Common myeloid progenitor, CD34-positive (primary cell): Measurements from ENCODE around the gene PLB1.
"Not testable (repeated sequence)": the region's sequence is repeated elsewhere in the genome, so short reads cannot be mapped to it uniquely, and the experiment has no call there.

Experiments
- CTCF ChIA-PET: fragments of 350-600 bp; sonication (Branson Sonifier 250); formaldehyde crosslinking; loops from one replicate; lab custom pipeline; 2021; ENCODE audit warnings: antibody characterized with exemption; lab: Charles Lee
- POLR2A ChIA-PET: fragments of 350-600 bp; sonication (Branson Sonifier 250); formaldehyde crosslinking; loops from one replicate; lab custom pipeline; 2021; ENCODE audit warnings: antibody characterized with exemption; lab: Charles Lee
- DNase-seq, 3 donors: peaks; one replicate each; pipeline versions ENCODE4 v3.0.0 to v3.0.0-alpha.2; 2013
- H3K27ac ChIP-seq, 2 experiments: 1 replicate in 1 of 2; 2 replicates in 1 of 2; pipeline ENCODE4 v1.7.0; 2013; ENCODE audit warnings: inconsistent platforms in 2 of 2, low read length in 2 of 2, mild to moderate bottlenecking in 2 of 2, low read depth in 1 of 2, moderate library complexity in 1 of 2; ENCODE audit not compliant: severe bottlenecking in 2 of 2, insufficient read depth in 1 of 2, poor library complexity in 1 of 2
- H3K27me3 ChIP-seq, 5 experiments: replicated peaks in 2 of 5; 1 replicate in 3 of 5; 2 replicates in 2 of 5; pipeline versions ENCODE4 v1.6.1 to v1.7.0; 2013; ENCODE audit warnings: low read length in 4 of 5, mild to moderate bottlenecking in 2 of 5, moderate library complexity in 2 of 5, inconsistent platforms in 1 of 5; ENCODE audit not compliant: insufficient read depth in 5 of 5, control insufficient read depth in 4 of 5
- H3K36me3 ChIP-seq, 4 experiments: 1 replicate in 2 of 4; 2 replicates in 2 of 4; pipeline versions ENCODE4 v1.6.1 to v1.7.0; 2013; ENCODE audit warnings: low read length in 3 of 4, control low read depth in 1 of 4, mild to moderate bottlenecking in 1 of 4; ENCODE audit not compliant: control insufficient read depth in 4 of 4, insufficient read depth in 4 of 4
- H3K4me1 ChIP-seq, 4 experiments: 1 replicate in 3 of 4; 2 replicates in 1 of 4; pipeline versions ENCODE4 v1.6.1 to v1.7.1; 2013; ENCODE audit warnings: low read length in 3 of 4, mild to moderate bottlenecking in 3 of 4, control low read depth in 1 of 4, inconsistent platforms in 1 of 4, moderate library complexity in 1 of 4; ENCODE audit not compliant: control insufficient read depth in 4 of 4, insufficient read depth in 4 of 4; ENCODE audit errors: control extremely low read depth in 1 of 4
- H3K4me3 ChIP-seq, 7 experiments: 1 replicate in 4 of 7; 2 replicates in 3 of 7; pipeline versions ENCODE4 v1.5.1 to v1.7.0; 2013; ENCODE audit warnings: mild to moderate bottlenecking in 7 of 7, low read length in 6 of 7, moderate library complexity in 6 of 7, inconsistent platforms in 2 of 7, low read depth in 2 of 7, control low read depth in 1 of 7; ENCODE audit not compliant: insufficient read depth in 4 of 7, control insufficient read depth in 1 of 7; ENCODE audit errors: extremely low read depth in 1 of 7
- H3K9me3 ChIP-seq, 5 experiments: 1 replicate in 4 of 5; 2 replicates in 1 of 5; pipeline versions ENCODE4 v1.6.1 to v1.7.1; 2013; ENCODE audit warnings: low read length in 4 of 5, mild to moderate bottlenecking in 2 of 5, inconsistent platforms in 1 of 5, low read depth in 1 of 5, moderate library complexity in 1 of 5; ENCODE audit not compliant: control insufficient read depth in 4 of 5, insufficient read depth in 2 of 5; ENCODE audit errors: control extremely low read depth in 1 of 5
- WGBS: methylation state at CpG from one replicate; pipeline ENCODE4 v1.1.5; 2013; ENCODE audit not compliant: insufficient coverage; 5-methylcytosine and 5-hydroxymethylcytosine counted together

Gene PLB1

GRCh38 chr2:28662044-28662443 lies 166.2 kb downstream of the PLB1 start:
- WGBS, result 100% methylated on average over 1 of the region's 1 CpG
- Histone ChIP-seq H3K27me3 (no peaks in the 10 kb centered on the region), H3K36me3 (no peaks in the 10 kb centered on the region), H3K27ac (no peak overlapping the region), H3K4me3 (no peak overlapping the region), H3K4me1 (no peaks in the 10 kb centered on the region), H3K9me3 (no peaks in the 10 kb centered on the region)
- ChIA-PET CTCF (interaction anchor here (1.1 kb wide), 1 partner anchor 79 kb away, joined by 3 read pairs; no protein-coding TSS in a partner anchor), POLR2A (no interaction called here)
- DNase-seq, result no peak

GRCh38 chr2:28662468-28663181 lies 166.8 kb downstream of the PLB1 start:
- 96% methylated on average over 11 of the region's 12 CpGs for WGBS
- no peaks in the 10 kb centered on the region for H3K27me3 ChIP-seq
- no peak overlapping the region for H3K4me3 ChIP-seq
- H3K27ac ChIP-seq, result no peak overlapping the region
- CTCF ChIA-PET, result interaction anchor here (1.1 to 3.5 kb wide), 3 partner anchors 8 to 89 kb away, joined by 3 to 15 read pairs (median 4); partner anchors contain the start of gene PPP1CB
- no peaks in the 10 kb centered on the region for H3K9me3 ChIP-seq
- POLR2A ChIA-PET, result no interaction called here
- no peaks in the 10 kb centered on the region for H3K4me1 ChIP-seq
- H3K36me3 ChIP-seq, result no peaks in the 10 kb centered on the region
- DNase-seq, result no peak

- POLR2A ChIA-PET, result no interaction called here
- no peaks in the 10 kb centered on the region for H3K27me3 ChIP-seq
- WGBS, result no CpG with 5 or more reads among the region's 1 CpG
- peak in 1 of 3 donors; percentile 4 for DNase-seq
- H3K9me3 ChIP-seq, result no peaks in the 10 kb centered on the region
- no peak overlapping the region for H3K27ac ChIP-seq
- CTCF ChIA-PET, result interaction anchor here (0.6 to 3.5 kb wide), 5 partner anchors 8 to 97 kb away, joined by 3 to 15 read pairs (median 4); partner anchors contain the start of gene PPP1CB
- no peaks in the 10 kb centered on the region for H3K36me3 ChIP-seq
- H3K4me1 ChIP-seq, result no peaks in the 10 kb centered on the region
- H3K4me3 ChIP-seq, result no peak overlapping the region
Measured at GRCh38 chr2:28663359-28663758, 167.5 kb downstream of the PLB1 start.

- no peaks in the 10 kb centered on the region for H3K36me3 ChIP-seq
- no peaks in the 10 kb centered on the region for H3K27me3 ChIP-seq
- DNase-seq, result no peak
- no peak overlapping the region for H3K4me3 ChIP-seq
- no peak overlapping the region for H3K27ac ChIP-seq
- POLR2A ChIA-PET, result no interaction called here
- CTCF ChIA-PET, result interaction anchor here (0.6 to 3.5 kb wide), 7 partner anchors 9 to 98 kb away, joined by 3 to 15 read pairs (median 3); partner anchors contain the start of gene PPP1CB
- 97% methylated on average over 22 of the region's 22 CpGs for WGBS
- no peaks in the 10 kb centered on the region for H3K4me1 ChIP-seq
- no peaks in the 10 kb centered on the region for H3K9me3 ChIP-seq
Measured at GRCh38 chr2:28664120-28664842, 168.4 kb downstream of the PLB1 start.

GRCh38 chr2:28665041-28665704 lies 169.3 kb downstream of the PLB1 start:
- 74% methylated on average over 5 of the region's 8 CpGs for WGBS
- ChIA-PET CTCF (interaction anchor here (0.7 to 3.5 kb wide), 7 partner anchors 10 to 85 kb away, joined by 3 to 15 read pairs (median 3); no protein-coding TSS in a partner anchor), POLR2A (no interaction called here)
- no peaks in the 10 kb centered on the region for H3K36me3 ChIP-seq
- H3K27me3 ChIP-seq, result no peaks in the 10 kb centered on the region
- H3K27ac ChIP-seq, result no peak overlapping the region
- no peaks in the 10 kb centered on the region for H3K4me1 ChIP-seq
- no peak overlapping the region for H3K4me3 ChIP-seq
- DNase-seq, result no peak
- no peaks in the 10 kb centered on the region for H3K9me3 ChIP-seq

- H3K27me3 ChIP-seq, H3K9me3 ChIP-seq, POLR2A ChIA-PET, H3K27ac ChIP-seq, H3K4me3 ChIP-seq, H3K4me1 ChIP-seq, H3K36me3 ChIP-seq, DNase-seq: not testable (repeated sequence)
- 100% methylated on average over 2 of the region's 4 CpGs for WGBS
- CTCF ChIA-PET, result interaction anchor here (1.0 to 3.5 kb wide), 4 partner anchors 11 to 72 kb away, joined by 3 to 15 read pairs (median 4); no protein-coding TSS in a partner anchor
Measured at GRCh38 chr2:28665811-28666377, 170.0 kb downstream of the PLB1 start.
